Activated T-cell treated with anti-CD3 and anti-CD28 coated beads, Interleukin-2, amount 50 U/mL, for 48 hours (primary cell): ENCODE data around the gene SSB.
"Not testable (repeated sequence)": the region's sequence is repeated elsewhere in the genome, so short reads cannot be mapped to it uniquely, and the experiment has no call there.

Experiments used
- DNase-seq, 2 experiments: peaks; one replicate each; pipeline ENCODE4 v3.0.0-alpha.2; 2020

Gene SSB

GRCh38 chr2:169782513-169782912 is 16.2 kb upstream of the SSB start:
- DNase-seq = no peak

- DNase-seq = no peak
Observed at GRCh38 chr2:169790581-169790980, 8.1 kb upstream of the SSB start.

- no peak for DNase-seq
Observed at GRCh38 chr2:169795181-169795580, 3.5 kb upstream of the SSB start.

GRCh38 chr2:169796441-169796840 is 2.2 kb upstream of the SSB start:
- DNase-seq = no peak

GRCh38 chr2:169797601-169798000 is 1.1 kb upstream of the SSB start:
- no peak for DNase-seq

GRCh38 chr2:169798397-169798717 is 314 bp upstream of the SSB start:
- DNase-seq = no peak

- no peak for DNase-seq
Observed at GRCh38 chr2:169803480-169803879, 4.8 kb downstream of the SSB start.

- DNase-seq = no peak
Observed at GRCh38 chr2:169806586-169806985, 7.9 kb downstream of the SSB start.

- no peak for DNase-seq
Observed at GRCh38 chr2:169808221-169808620, 9.6 kb downstream of the SSB start.

- no peak for DNase-seq
Observed at GRCh38 chr2:169815849-169816248, 17.2 kb downstream of the SSB start.

- not testable (repeated sequence) for DNase-seq
Observed at GRCh38 chr2:169816961-169817360, 18.3 kb downstream of the SSB start.

- DNase-seq = not testable (repeated sequence)
Observed at GRCh38 chr2:169817369-169817768, 18.7 kb downstream of the SSB start.

- DNase-seq = no peak
Observed at GRCh38 chr2:169818241-169818640, 19.6 kb downstream of the SSB start.

GRCh38 chr2:169819106-169819505 is 20.4 kb downstream of the SSB start:
- no peak for DNase-seq

GRCh38 chr2:169820101-169820500 is 21.4 kb downstream of the SSB start:
- DNase-seq = not testable (repeated sequence)

GRCh38 chr2:169822036-169822435 is 23.4 kb downstream of the SSB start:
- DNase-seq = no peak

GRCh38 chr2:169822785-169823392 is 24.2 kb downstream of the SSB start:
- no peak for DNase-seq

- no peak for DNase-seq
Observed at GRCh38 chr2:169823996-169824372, 25.3 kb downstream of the SSB start.

GRCh38 chr2:169824373-169825333 is 26.0 kb downstream of the SSB start, which contains the start of gene METTL5:
Gene METTL5 (minus strand): TSS chr2:169824905. CDS start chr2:169824597, 308 bp downstream.
- peak; percentile 90 to 92 for DNase-seq

GRCh38 chr2:169827272-169828140 is 28.8 kb downstream of the SSB start, which contains the start of gene UBR3:
Gene UBR3 (plus strand): TSS chr2:169827454. CDS start chr2:169827508, 54 bp downstream.
- DNase-seq = peak; percentile 90 to 94

- peak; percentile 56 to 66 for DNase-seq
Observed at GRCh38 chr2:169828141-169828811, 29.6 kb downstream of the SSB start.

- DNase-seq = no peak
Observed at GRCh38 chr2:169834401-169834800, 35.7 kb downstream of the SSB start.
